ENCODE results near the gene GABRG3. TPM values are rescaled to one million over a fixed set of nuclear protein-coding genes. Genes with fewer than 3 reads are reported as not detected.

The GABRG3 gene
- total and polyA plus RNA-seq, 4 donors: 0.02 to 0.19 TPM; not detected in 2

DNA sequence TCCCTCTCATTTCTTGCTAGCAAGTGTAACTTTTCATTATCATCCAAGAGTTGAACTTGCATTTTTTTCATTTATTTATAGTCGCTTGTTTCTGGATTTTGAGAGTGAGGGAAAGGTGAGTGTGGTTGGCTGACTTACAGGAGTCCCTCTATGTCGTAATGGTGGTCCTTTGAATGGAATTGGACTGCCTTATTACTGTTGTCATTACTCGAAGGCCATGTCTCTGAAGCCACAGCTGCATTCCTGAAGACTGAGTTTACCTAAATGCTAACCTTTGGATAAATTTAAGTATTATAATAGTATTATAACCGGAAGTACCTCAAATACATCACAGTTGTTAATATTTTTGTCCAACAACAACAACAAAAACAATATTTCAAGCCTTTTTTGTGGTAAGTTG, 488.9 kb downstream of the GABRG3 start:
- Histone ChIP-seq H3K27me3 (ENCODE audit: control insufficient read depth in 4 of 4, insufficient read depth in 4 of 4, low read length in 3 of 4) (no peaks in the 10 kb centered on the region), H3K4me1 (ENCODE audit: control insufficient read depth in 4 of 4, insufficient read depth in 4 of 4, low read length in 3 of 4) (no peaks in the 10 kb centered on the region), H3K9ac (ENCODE audit: low read depth in 1 of 2, low read length in 2 of 2) (no peak overlapping the region), H3K36me3 (ENCODE audit: control insufficient read depth in 4 of 4, insufficient read depth in 3 of 4, low read depth in 1 of 4, low read length in 3 of 4) (no peaks in the 10 kb centered on the region), H3K9me3 (ENCODE audit: control insufficient read depth in 4 of 4, low read length in 3 of 4) (no peaks in the 10 kb centered on the region), H3K27ac (ENCODE audit: low read depth in 1 of 2, low read length in 2 of 2) (no peak overlapping the region), H3K4me3 (ENCODE audit: low read depth in 1 of 3, low read length in 3 of 3) (no peak overlapping the region)
- DNase-seq (ENCODE audit: low spot score): no peak
- TF ChIP-seq, protein P1, sequence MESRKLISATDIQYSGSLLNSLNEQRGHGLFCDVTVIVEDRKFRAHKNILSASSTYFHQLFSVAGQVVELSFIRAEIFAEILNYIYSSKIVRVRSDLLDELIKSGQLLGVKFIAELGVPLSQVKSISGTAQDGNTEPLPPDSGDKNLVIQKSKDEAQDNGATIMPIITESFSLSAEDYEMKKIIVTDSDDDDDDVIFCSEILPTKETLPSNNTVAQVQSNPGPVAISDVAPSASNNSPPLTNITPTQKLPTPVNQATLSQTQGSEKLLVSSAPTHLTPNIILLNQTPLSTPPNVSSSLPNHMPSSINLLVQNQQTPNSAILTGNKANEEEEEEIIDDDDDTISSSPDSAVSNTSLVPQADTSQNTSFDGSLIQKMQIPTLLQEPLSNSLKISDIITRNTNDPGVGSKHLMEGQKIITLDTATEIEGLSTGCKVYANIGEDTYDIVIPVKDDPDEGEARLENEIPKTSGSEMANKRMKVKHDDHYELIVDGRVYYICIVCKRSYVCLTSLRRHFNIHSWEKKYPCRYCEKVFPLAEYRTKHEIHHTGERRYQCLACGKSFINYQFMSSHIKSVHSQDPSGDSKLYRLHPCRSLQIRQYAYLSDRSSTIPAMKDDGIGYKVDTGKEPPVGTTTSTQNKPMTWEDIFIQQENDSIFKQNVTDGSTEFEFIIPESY (IDR thresholded peaks at IDR 0.05): no peak
- TF ChIP-seq JUND (IDR thresholded peaks at IDR 0.05) (no peak), EGR1 (IDR thresholded peaks at IDR 0.05; ENCODE audit: low read depth in 2 of 2) (no peak), YY1 (IDR thresholded peaks at IDR 0.05) (no peak)
- WGBS: 65% methylated on average over 4 of the region's 4 CpGs

DNA sequence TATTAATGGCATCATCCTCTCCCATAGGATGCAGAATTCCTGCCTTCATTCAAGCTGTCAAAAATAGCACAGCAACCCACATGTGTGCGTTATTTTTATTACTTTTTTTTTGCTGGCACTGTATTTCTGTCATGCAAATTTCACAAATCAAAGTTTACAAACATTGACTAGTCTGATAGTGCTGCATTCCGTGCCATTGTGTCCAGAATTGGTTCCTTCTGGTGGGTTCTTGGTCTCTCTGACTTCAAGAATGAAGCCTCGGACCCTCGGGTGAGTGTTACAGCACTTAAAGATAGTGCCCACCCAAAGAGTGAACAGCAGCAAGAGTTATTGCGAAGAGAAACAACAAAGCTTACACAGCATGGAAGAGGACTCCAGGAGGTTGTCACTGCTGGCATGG, 490.2 kb downstream of the GABRG3 start:
- no peak for DNase-seq (ENCODE audit: low spot score)
- Histone ChIP-seq H3K9me3 (ENCODE audit: control insufficient read depth in 4 of 4, low read length in 3 of 4) (no peaks in the 10 kb centered on the region), H3K4me3 (ENCODE audit: low read depth in 1 of 3, low read length in 3 of 3) (no peak overlapping the region), H3K36me3 (ENCODE audit: control insufficient read depth in 4 of 4, insufficient read depth in 3 of 4, low read depth in 1 of 4, low read length in 3 of 4) (no peaks in the 10 kb centered on the region), H3K9ac (ENCODE audit: low read depth in 1 of 2, low read length in 2 of 2) (no peak overlapping the region), H3K4me1 (ENCODE audit: control insufficient read depth in 4 of 4, insufficient read depth in 4 of 4, low read length in 3 of 4) (no peaks in the 10 kb centered on the region), H3K27ac (ENCODE audit: low read depth in 1 of 2, low read length in 2 of 2) (no peak overlapping the region), H3K27me3 (ENCODE audit: control insufficient read depth in 4 of 4, insufficient read depth in 4 of 4, low read length in 3 of 4) (no peaks in the 10 kb centered on the region)
- 76% methylated on average over 5 of the region's 5 CpGs for WGBS
- TF ChIP-seq JUND (IDR thresholded peaks at IDR 0.05) (no peak), FOXA2 (IDR thresholded peaks at IDR 0.05) (no peak), GABPA (IDR thresholded peaks at IDR 0.05 in 1 of 2, conservative IDR thresholded peaks at IDR 0.05 in 1 of 2) (no peak)

DNA sequence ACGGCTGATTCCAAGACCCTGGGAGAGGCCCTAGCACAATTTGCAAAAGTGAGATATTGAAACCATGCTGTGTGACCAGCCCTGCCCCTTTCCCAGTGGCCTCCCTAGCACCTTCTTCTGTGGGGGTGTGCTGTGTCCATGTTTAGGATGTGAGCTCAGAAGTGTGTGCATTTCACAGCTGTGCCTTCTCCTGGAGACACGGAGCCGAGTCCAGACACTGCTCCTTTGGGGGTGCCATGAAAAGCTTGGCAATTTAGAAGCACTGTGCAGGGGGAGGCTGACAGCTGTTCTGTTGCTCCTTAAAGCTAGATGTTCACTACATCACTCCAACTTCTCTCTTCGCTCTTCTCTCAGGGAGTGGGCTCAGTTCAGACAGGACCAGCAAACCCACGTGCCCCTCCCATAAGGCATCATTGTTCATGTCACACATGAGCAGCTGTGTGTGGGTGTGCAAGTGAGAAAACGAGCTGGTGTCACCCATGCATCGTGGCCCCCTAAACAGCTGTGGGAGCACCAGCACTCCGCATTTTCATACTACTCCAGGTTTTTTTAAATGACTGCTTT, 492.6 kb downstream of the GABRG3 start:
- Histone ChIP-seq H3K9ac (ENCODE audit: low read depth in 1 of 2, low read length in 2 of 2) (no peak overlapping the region), H3K27ac (ENCODE audit: low read depth in 1 of 2, low read length in 2 of 2) (no peak overlapping the region), H3K4me3 (ENCODE audit: low read depth in 1 of 3, low read length in 3 of 3) (no peak overlapping the region), H3K36me3 (ENCODE audit: control insufficient read depth in 4 of 4, insufficient read depth in 3 of 4, low read depth in 1 of 4, low read length in 3 of 4) (no peaks in the 10 kb centered on the region), H3K27me3 (ENCODE audit: control insufficient read depth in 4 of 4, insufficient read depth in 4 of 4, low read length in 3 of 4) (no peaks in the 10 kb centered on the region), H3K4me1 (ENCODE audit: control insufficient read depth in 4 of 4, insufficient read depth in 4 of 4, low read length in 3 of 4) (no peaks in the 10 kb centered on the region), H3K9me3 (ENCODE audit: control insufficient read depth in 4 of 4, low read length in 3 of 4) (no peaks in the 10 kb centered on the region)
- TF ChIP-seq RAD21 (IDR thresholded peaks at IDR 0.05) (no peak), HNF4G (IDR thresholded peaks at IDR 0.05) (no peak), FOXA1 (IDR thresholded peaks at IDR 0.05) (no peak), SP1 (IDR thresholded peaks at IDR 0.05) (no peak)
- TF ChIP-seq, protein P2, sequence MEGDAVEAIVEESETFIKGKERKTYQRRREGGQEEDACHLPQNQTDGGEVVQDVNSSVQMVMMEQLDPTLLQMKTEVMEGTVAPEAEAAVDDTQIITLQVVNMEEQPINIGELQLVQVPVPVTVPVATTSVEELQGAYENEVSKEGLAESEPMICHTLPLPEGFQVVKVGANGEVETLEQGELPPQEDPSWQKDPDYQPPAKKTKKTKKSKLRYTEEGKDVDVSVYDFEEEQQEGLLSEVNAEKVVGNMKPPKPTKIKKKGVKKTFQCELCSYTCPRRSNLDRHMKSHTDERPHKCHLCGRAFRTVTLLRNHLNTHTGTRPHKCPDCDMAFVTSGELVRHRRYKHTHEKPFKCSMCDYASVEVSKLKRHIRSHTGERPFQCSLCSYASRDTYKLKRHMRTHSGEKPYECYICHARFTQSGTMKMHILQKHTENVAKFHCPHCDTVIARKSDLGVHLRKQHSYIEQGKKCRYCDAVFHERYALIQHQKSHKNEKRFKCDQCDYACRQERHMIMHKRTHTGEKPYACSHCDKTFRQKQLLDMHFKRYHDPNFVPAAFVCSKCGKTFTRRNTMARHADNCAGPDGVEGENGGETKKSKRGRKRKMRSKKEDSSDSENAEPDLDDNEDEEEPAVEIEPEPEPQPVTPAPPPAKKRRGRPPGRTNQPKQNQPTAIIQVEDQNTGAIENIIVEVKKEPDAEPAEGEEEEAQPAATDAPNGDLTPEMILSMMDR (IDR thresholded peaks at IDR 0.05; ENCODE audit: low read depth, low read length, missing input control): no peak
- TF ChIP-seq, protein P3, sequence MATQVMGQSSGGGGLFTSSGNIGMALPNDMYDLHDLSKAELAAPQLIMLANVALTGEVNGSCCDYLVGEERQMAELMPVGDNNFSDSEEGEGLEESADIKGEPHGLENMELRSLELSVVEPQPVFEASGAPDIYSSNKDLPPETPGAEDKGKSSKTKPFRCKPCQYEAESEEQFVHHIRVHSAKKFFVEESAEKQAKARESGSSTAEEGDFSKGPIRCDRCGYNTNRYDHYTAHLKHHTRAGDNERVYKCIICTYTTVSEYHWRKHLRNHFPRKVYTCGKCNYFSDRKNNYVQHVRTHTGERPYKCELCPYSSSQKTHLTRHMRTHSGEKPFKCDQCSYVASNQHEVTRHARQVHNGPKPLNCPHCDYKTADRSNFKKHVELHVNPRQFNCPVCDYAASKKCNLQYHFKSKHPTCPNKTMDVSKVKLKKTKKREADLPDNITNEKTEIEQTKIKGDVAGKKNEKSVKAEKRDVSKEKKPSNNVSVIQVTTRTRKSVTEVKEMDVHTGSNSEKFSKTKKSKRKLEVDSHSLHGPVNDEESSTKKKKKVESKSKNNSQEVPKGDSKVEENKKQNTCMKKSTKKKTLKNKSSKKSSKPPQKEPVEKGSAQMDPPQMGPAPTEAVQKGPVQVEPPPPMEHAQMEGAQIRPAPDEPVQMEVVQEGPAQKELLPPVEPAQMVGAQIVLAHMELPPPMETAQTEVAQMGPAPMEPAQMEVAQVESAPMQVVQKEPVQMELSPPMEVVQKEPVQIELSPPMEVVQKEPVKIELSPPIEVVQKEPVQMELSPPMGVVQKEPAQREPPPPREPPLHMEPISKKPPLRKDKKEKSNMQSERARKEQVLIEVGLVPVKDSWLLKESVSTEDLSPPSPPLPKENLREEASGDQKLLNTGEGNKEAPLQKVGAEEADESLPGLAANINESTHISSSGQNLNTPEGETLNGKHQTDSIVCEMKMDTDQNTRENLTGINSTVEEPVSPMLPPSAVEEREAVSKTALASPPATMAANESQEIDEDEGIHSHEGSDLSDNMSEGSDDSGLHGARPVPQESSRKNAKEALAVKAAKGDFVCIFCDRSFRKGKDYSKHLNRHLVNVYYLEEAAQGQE (IDR thresholded peaks at IDR 0.05): no peak
- 69% methylated on average over 8 of the region's 8 CpGs for WGBS
- no peak for DNase-seq (ENCODE audit: low spot score)

All from liver (tissue), 9 donors.